HepG2 (cell line): Measurements from ENCODE around the gene MRPL10. TPM values are rescaled to one million over a fixed set of nuclear protein-coding genes. Genes with fewer than 3 reads are reported as not detected.

Experiments used
- ARNTL ChIP-seq: sonication (generic); formaldehyde crosslinking; IDR thresholded peaks from 2 replicates; pipeline ENCODE4 v1.4.0; 2020; ENCODE audit warnings: mild to moderate bottlenecking, missing genetic modification reagents
- CCAR2 ChIP-seq: fragments of 200-400 bp; formaldehyde crosslinking; optimal IDR thresholded peaks from 2 replicates; pipeline ENCODE3; 2018; ENCODE audit warnings: low read depth, mild to moderate bottlenecking, low read length, moderate library complexity
- ELK4 ChIP-seq: sonication (generic); formaldehyde crosslinking; IDR thresholded peaks from 2 replicates; pipeline ENCODE4 v1.9.0; 2021; ENCODE audit warnings: missing genetic modification reagents, borderline replicate concordance
- GABPB1 ChIP-seq: IDR thresholded peaks from 2 replicates; pipeline ENCODE4 v1.6.1; 2016; ENCODE audit warnings: mild to moderate bottlenecking, missing genetic modification reagents, moderate library complexity, missing compliant biosample characterization
- IKZF1 ChIP-seq: fragments of 450-650 bp; IDR thresholded peaks from 2 replicates; pipeline ENCODE4 v1.7.1; 2016
- IKZF4 ChIP-seq: sonication (generic); formaldehyde crosslinking; IDR thresholded peaks from 2 replicates; pipeline ENCODE4 v1.5.1; 2020; ENCODE audit warnings: borderline replicate concordance, mild to moderate bottlenecking, low read depth, missing genetic modification reagents; ENCODE audit errors: not compliant biosample characterization
- KLF15 ChIP-seq: sonication (generic); formaldehyde crosslinking; IDR thresholded peaks from 2 replicates; pipeline ENCODE4 v1.8.1; 2023; ENCODE audit warnings: borderline replicate concordance, mild to moderate bottlenecking, inconsistent platforms, missing genetic modification reagents, mixed read lengths
- NONO ChIP-seq, 2 experiments: fragments of 450-650 bp in 1 of 2; sonication (generic) in 1 of 2; formaldehyde crosslinking in 1 of 2; IDR thresholded peaks in 1 of 2; conservative IDR thresholded peaks in 1 of 2; 2 replicates each; pipeline versions ENCODE4 v1.6.1 to v1.8.0; 2017 to 2022; ENCODE audit warnings: mild to moderate bottlenecking in 1 of 2, missing genetic modification reagents in 1 of 2, moderate library complexity in 1 of 2
- PAXIP1 ChIP-seq: sonication (generic); formaldehyde crosslinking; conservative IDR thresholded peaks from 2 replicates; pipeline ENCODE4 v1.4.0; 2020; ENCODE audit warnings: mild to moderate bottlenecking, missing genetic modification reagents, moderate library complexity
- PHB2 ChIP-seq: fragments of 450-650 bp; IDR thresholded peaks from 2 replicates; pipeline ENCODE4 v1.6.1; 2018; ENCODE audit not compliant: partially characterized antibody
- RCOR2 ChIP-seq: IDR thresholded peaks from 2 replicates; pipeline ENCODE4 v1.6.1; 2016; ENCODE audit warnings: missing biosample characterization, missing genetic modification reagents
- SMC3 ChIP-seq: IDR thresholded peaks from 2 replicates; pipeline ENCODE4 v1.6.1; 2011; ENCODE audit warnings: low read length, improper control_type of control experiment
- TBX3 ChIP-seq: fragments of 450-650 bp; IDR thresholded peaks from 2 replicates; pipeline ENCODE4 v1.6.1; 2017; ENCODE audit warnings: antibody characterized with exemption, mild to moderate bottlenecking, inconsistent platforms, borderline replicate concordance
- TEAD2 ChIP-seq: sonication (generic); formaldehyde crosslinking; IDR thresholded peaks from 2 replicates; pipeline ENCODE4 v1.9.0; 2021; ENCODE audit warnings: missing genetic modification reagents
- TGIF2 ChIP-seq: IDR thresholded peaks from 2 replicates; pipeline ENCODE4 v1.6.1; 2016; ENCODE audit warnings: control low read depth, missing compliant biosample characterization
- ZBTB8A ChIP-seq: sonication (generic); formaldehyde crosslinking; IDR thresholded peaks from 2 replicates; pipeline ENCODE4 v1.4.0; 2020; ENCODE audit warnings: mild to moderate bottlenecking, low read depth, missing genetic modification reagents, borderline replicate concordance
- ZNF280D ChIP-seq: sonication (generic); formaldehyde crosslinking; IDR thresholded peaks from 2 replicates; pipeline ENCODE4 v1.5.1; 2020; ENCODE audit warnings: mild to moderate bottlenecking, missing genetic modification reagents
- ZNF282 ChIP-seq: fragments of 450-650 bp; IDR thresholded peaks from 2 replicates; pipeline ENCODE4 v1.6.1; 2018; ENCODE audit not compliant: partially characterized antibody
- ZNF513 ChIP-seq: sonication (generic); formaldehyde crosslinking; conservative IDR thresholded peaks from 2 replicates; pipeline ENCODE4 v1.5.0; 2020; ENCODE audit warnings: missing genetic modification reagents
- ZNF558 ChIP-seq: sonication (generic); formaldehyde crosslinking; IDR thresholded peaks from 2 replicates; pipeline ENCODE4 v1.9.0; 2022; ENCODE audit warnings: mild to moderate bottlenecking, missing genetic modification reagents, borderline replicate concordance
- ZNF766 ChIP-seq: sonication (generic); formaldehyde crosslinking; IDR thresholded peaks from 2 replicates; pipeline ENCODE4 v1.5.0; 2020; ENCODE audit warnings: missing genetic modification reagents, borderline replicate concordance
- polyA plus RNA-seq, 8 experiments: library from polyadenylated mRNA; depleted of rRNA in 3 of 8; stranded (reverse) in 7 of 8; unstranded in 1 of 8; fragments of >200 nt; fragmentation: Illumina TruSeq in 4 of 8; extraction: Trizol in 4 of 8; gene quantifications; 2 replicates each; pipeline versions ENCODE4 v1.2.1 to v1.2.3, GENCODE V29; 2011 to 2016; ENCODE audit warnings: low read depth in 4 of 8, missing spikeins in 1 of 8, mixed read lengths in 1 of 8; ENCODE audit not compliant: insufficient read depth in 1 of 8
- total RNA-seq, 5 experiments: library from RNA; depleted of rRNA; stranded (reverse); fragments of >200 nt; fragmentation: Illumina TruSeq; extraction: Trizol; gene quantifications; 2 replicates each; pipeline ENCODE4 v1.2.3, GENCODE V29; 2016; ENCODE audit warnings: low read depth in 1 of 5

The MRPL10 gene
- total and polyA plus RNA-seq, 2 of the 13 experiments (the other 11 are each of a cell fraction or from before 2014, with no cell fraction given): 56.7 to 149 TPM

GRCh38 chr17:47785538-47786123, 45.7 kb downstream of the MRPL10 start (continued):
- peak; percentile 45; the same call in 1 of the 2 replicates for TF ChIP-seq ZNF558 (CRISPR knock-in tag)
- TF ChIP-seq ELK4 (CRISPR knock-in tag): no peak
- no peak for TF ChIP-seq IKZF4 (CRISPR knock-in tag)
- no peak for TF ChIP-seq TBX3
- no peak for TF ChIP-seq SMC3
- no peak for TF ChIP-seq PAXIP1 (CRISPR knock-in tag)
- TF ChIP-seq CCAR2: no peak
- peak; percentile 87; the same call in 1 of the 2 replicates for TF ChIP-seq TGIF2
- peak; percentile 62; the same call in 1 of the 2 replicates for TF ChIP-seq TEAD2 (CRISPR knock-in tag)
- no peak for TF ChIP-seq GABPB1 (CRISPR knock-in tag)
- TF ChIP-seq PHB2: no peak
- TF ChIP-seq NONO (IDR thresholded peaks at IDR 0.05): no peak
- TF ChIP-seq NONO (CRISPR knock-in tag; conservative IDR thresholded peaks at IDR 0.05): no peak
- no peak for TF ChIP-seq ZNF766 (CRISPR knock-in tag)
- TF ChIP-seq IKZF1: no peak
- TF ChIP-seq ZBTB8A: no peak
- no peak for TF ChIP-seq ZNF513 (CRISPR knock-in tag)
- TF ChIP-seq ZNF280D (CRISPR knock-in tag): no peak
- no peak for TF ChIP-seq ZNF282
- no peak for TF ChIP-seq RCOR2 (CRISPR knock-in tag)
- TF ChIP-seq KLF15: no peak
- TF ChIP-seq ARNTL (CRISPR knock-in tag): peak; percentile 51; the same call in 1 of the 2 replicates
